Immature natural killer cell (primary cell): Measurements from ENCODE around the gene SPEF1. TPM values are rescaled to one million over a fixed set of nuclear protein-coding genes. Genes with fewer than 3 reads are reported as not detected.

ENCODE experiments used
- DNase-seq, 3 donors: peaks; one replicate each; pipeline ENCODE4 v3.0.0; 2022; ENCODE audit warnings: mixed read lengths in 1 of 3
- H3K27ac Mint-ChIP-seq, 6 donors: one replicate each; pipeline ENCODE4 v1.8.0; 2020; ENCODE audit warnings: mixed read lengths in 6 of 6, mild to moderate bottlenecking in 5 of 6, inconsistent platforms in 4 of 6, moderate library complexity in 3 of 6
- H3K27me3 Mint-ChIP-seq, 3 donors: one replicate each; pipeline ENCODE4 v1.8.0; 2020 to 2021; ENCODE audit warnings: low read depth in 3 of 3, mild to moderate bottlenecking in 3 of 3, mixed read lengths in 3 of 3, moderate library complexity in 3 of 3, inconsistent platforms in 1 of 3
- H3K36me3 Mint-ChIP-seq, 3 donors: one replicate each; pipeline ENCODE4 v1.8.0; 2020; ENCODE audit warnings: mixed read lengths in 3 of 3, inconsistent platforms in 2 of 3, mild to moderate bottlenecking in 2 of 3
- H3K4me1 Mint-ChIP-seq, 2 donors: one replicate each; pipeline ENCODE4 v1.8.0; 2020; ENCODE audit warnings: inconsistent platforms in 2 of 2, mild to moderate bottlenecking in 2 of 2, mixed read lengths in 2 of 2, moderate library complexity in 1 of 2
- H3K4me3 Mint-ChIP-seq, 5 donors: one replicate each; pipeline ENCODE4 v1.8.0; 2020; ENCODE audit warnings: mild to moderate bottlenecking in 5 of 5, mixed read lengths in 5 of 5, inconsistent platforms in 3 of 5, moderate library complexity in 3 of 5
- H3K9me3 Mint-ChIP-seq, 6 donors: one replicate each; pipeline ENCODE4 v1.8.0; 2020; ENCODE audit warnings: mild to moderate bottlenecking in 6 of 6, mixed read lengths in 6 of 6, inconsistent platforms in 4 of 6, moderate library complexity in 3 of 6
- polyA plus RNA-seq, 3 donors: library from polyadenylated mRNA; unstranded; fragments of 300-500 nt; fragmentation: Illumina TruSeq; gene quantifications; one replicate each; pipeline ENCODE4 v1.2.3, GENCODE V29; 2021

SPEF1 gene
- polyA plus RNA-seq, 3 donors from 2014 or later = not detected

- DNase-seq = no peak
- Mint-ChIP-seq H3K36me3 (no peaks in the 10 kb centered on the region), H3K4me1 (peaks cover 9 to 14% of the 10 kb centered on the region in 2 donors), H3K9me3 (no peaks in the 10 kb centered on the region), H3K4me3 (no peak overlapping the region), H3K27me3 (peaks cover 3 to 9% (median 4%) of the 10 kb centered on the region in 3 donors), H3K27ac (no peak overlapping the region)
Observed at GRCh38 chr20:3741836-3742458, 39.3 kb downstream of the SPEF1 start.

GRCh38 chr20:3740615-3741301 lies 40.5 kb downstream of the SPEF1 start:
- H3K27me3 Mint-ChIP-seq = peaks cover 3 to 9% (median 4%) of the 10 kb centered on the region in 3 donors
- H3K9me3 Mint-ChIP-seq = no peaks in the 10 kb centered on the region
- no peak overlapping the region for H3K4me3 Mint-ChIP-seq
- peaks cover 9 to 14% of the 10 kb centered on the region in 2 donors for H3K4me1 Mint-ChIP-seq
- no peaks in the 10 kb centered on the region for H3K36me3 Mint-ChIP-seq
- no peak overlapping the region for H3K27ac Mint-ChIP-seq
- DNase-seq = no peak

GRCh38 chr20:3739926-3740451 lies 41.3 kb downstream of the SPEF1 start:
- Mint-ChIP-seq H3K36me3 (no peaks in the 10 kb centered on the region), H3K4me3 (no peak overlapping the region), H3K27ac (no peak overlapping the region), H3K4me1 (peaks cover 4 to 9% of the 10 kb centered on the region in 2 donors), H3K27me3 (peaks cover 3 to 9% (median 4%) of the 10 kb centered on the region in 3 donors), H3K9me3 (no peaks in the 10 kb centered on the region)
- no peak for DNase-seq

GRCh38 chr20:3739054-3739925 lies 42.0 kb downstream of the SPEF1 start:
- Mint-ChIP-seq H3K27me3 (peaks cover 3 to 9% (median 3%) of the 10 kb centered on the region in 3 donors), H3K27ac (no peak overlapping the region)
- DNase-seq = no peak

GRCh38 chr20:3738111-3739053 lies 42.9 kb downstream of the SPEF1 start:
- Mint-ChIP-seq H3K4me3 (no peak overlapping the region), H3K27ac (peak overlapping the region in 2 of 6 donors; percentile 20 to 49)

More at GRCh38 chr20:3739054-3739925, 42.0 kb downstream of the SPEF1 start:
- no peaks in the 10 kb centered on the region for H3K9me3 Mint-ChIP-seq
- H3K36me3 Mint-ChIP-seq = no peaks in the 10 kb centered on the region
- H3K4me3 Mint-ChIP-seq = no peak overlapping the region
- H3K4me1 Mint-ChIP-seq = peaks cover 0 to 2% of the 10 kb centered on the region in 2 donors

GRCh38 chr20:3735768-3736167 lies 45.5 kb downstream of the SPEF1 start:
- no peak for DNase-seq
- peaks cover 8 to 11% (median 9%) of the 10 kb centered on the region in 3 donors for H3K27me3 Mint-ChIP-seq

More at GRCh38 chr20:3738111-3739053, 42.9 kb downstream of the SPEF1 start:
- H3K27me3 Mint-ChIP-seq = peaks cover 4 to 6% (median 6%) of the 10 kb centered on the region in 3 donors
- no peaks in the 10 kb centered on the region for H3K4me1 Mint-ChIP-seq
- H3K9me3 Mint-ChIP-seq = no peaks in the 10 kb centered on the region
- no peaks in the 10 kb centered on the region for H3K36me3 Mint-ChIP-seq
- DNase-seq = no peak

GRCh38 chr20:3734111-3734843 lies 47.0 kb downstream of the SPEF1 start:
- Mint-ChIP-seq H3K27me3 (peaks cover 12 to 14% (median 13%) of the 10 kb centered on the region in 3 donors), H3K9me3 (no peaks in the 10 kb centered on the region), H3K27ac (no peak overlapping the region), H3K36me3 (peaks cover 0 to 4% (median 0%) of the 10 kb centered on the region in 3 donors), H3K4me3 (no peak overlapping the region), H3K4me1 (no peaks in the 10 kb centered on the region)
- no peak for DNase-seq

More at GRCh38 chr20:3735768-3736167, 45.5 kb downstream of the SPEF1 start:
- H3K36me3 Mint-ChIP-seq = peaks cover 0 to 3% (median 0%) of the 10 kb centered on the region in 3 donors
- no peaks in the 10 kb centered on the region for H3K4me1 Mint-ChIP-seq
- no peak overlapping the region for H3K27ac Mint-ChIP-seq
- no peaks in the 10 kb centered on the region for H3K9me3 Mint-ChIP-seq
- H3K4me3 Mint-ChIP-seq = no peak overlapping the region

- no peaks in the 10 kb centered on the region for H3K9me3 Mint-ChIP-seq
- no peak overlapping the region for H3K27ac Mint-ChIP-seq
- peaks cover 12 to 14% (median 13%) of the 10 kb centered on the region in 3 donors for H3K27me3 Mint-ChIP-seq
- DNase-seq = no peak
- H3K4me1 Mint-ChIP-seq = no peaks in the 10 kb centered on the region
- H3K36me3 Mint-ChIP-seq = peaks cover 0 to 4% (median 0%) of the 10 kb centered on the region in 3 donors
- H3K4me3 Mint-ChIP-seq = no peak overlapping the region
Observed at GRCh38 chr20:3733119-3733995, 47.9 kb downstream of the SPEF1 start.

- H3K27me3 Mint-ChIP-seq = peaks cover 12 to 14% (median 14%) of the 10 kb centered on the region in 3 donors
- H3K9me3 Mint-ChIP-seq = no peaks in the 10 kb centered on the region
- no peak within 1 kb of the TSS for H3K27ac Mint-ChIP-seq
- H3K4me1 Mint-ChIP-seq = no peaks in the 10 kb centered on the region
- no peak for DNase-seq
- H3K4me3 Mint-ChIP-seq = peak within 1 kb of the TSS in 1 of 5 donors; percentile 40
- peaks cover 0 to 4% (median 0%) of the 10 kb centered on the region in 3 donors for H3K36me3 Mint-ChIP-seq
Observed at GRCh38 chr20:3732327-3733118, 48.7 kb downstream of the SPEF1 start, which contains the start of gene HSPA12B. TSS of gene HSPA12B (plus strand) at chr20:3732685. CDS start at chr20:3738675, 5,990 bp downstream.

- H3K27me3 Mint-ChIP-seq = peaks cover 12 to 18% (median 14%) of the 10 kb centered on the region in 3 donors
- DNase-seq = no peak
- H3K27ac Mint-ChIP-seq = no peak overlapping the region
- no peaks in the 10 kb centered on the region for H3K4me1 Mint-ChIP-seq
- no peak overlapping the region for H3K4me3 Mint-ChIP-seq
- peaks cover 0 to 4% (median 0%) of the 10 kb centered on the region in 3 donors for H3K36me3 Mint-ChIP-seq
- H3K9me3 Mint-ChIP-seq = no peaks in the 10 kb centered on the region
Observed at GRCh38 chr20:3731944-3732326, 49.3 kb downstream of the SPEF1 start.
